Measurements from ENCODE around the gene IL21R.
A peak's percentile ranks its signal among the peaks of the same experiment; 100 is the strongest.

The IL21R gene

GRCh38 chr16:27378871-27379481 is 23.0 kb upstream of the IL21R start:
- Histone ChIP-seq H2BK15ac (replicated peaks; ENCODE audit: low read depth) (no peak overlapping the region), H3K23ac (ENCODE audit: low read length) (no peak overlapping the region), H3K4me3 (ENCODE audit: low read length) (no peak overlapping the region), H3K4me1 (ENCODE audit: control insufficient read depth, low read depth, low read length) (no peaks in the 10 kb centered on the region), H3K27me3 (ENCODE audit: insufficient read depth, low read length, poor library complexity) (no peaks in the 10 kb centered on the region), H3K79me1 (ENCODE audit: low read length) (no peaks in the 10 kb centered on the region), H2AK5ac (ENCODE audit: low read length) (no peak overlapping the region), H3K4me2 (ENCODE audit: low read length) (no peak overlapping the region), H3K18ac (ENCODE audit: low read length) (no peak overlapping the region), H3K9ac (ENCODE audit: low read length) (no peak overlapping the region), H3K79me2 (ENCODE audit: control insufficient read depth, insufficient read depth, low read length) (no peaks in the 10 kb centered on the region), H3K27ac (ENCODE audit: low read depth, low read length) (no peak overlapping the region), H3K4ac (ENCODE audit: low read depth, low read length) (no peak overlapping the region), H4K5ac (ENCODE audit: low read length) (no peak overlapping the region), H4K8ac (ENCODE audit: low read depth, low read length) (no peak overlapping the region), H2BK5ac (ENCODE audit: low read length) (no peak overlapping the region), H2BK120ac (ENCODE audit: low read depth, low read length) (no peak overlapping the region), H3K56ac (ENCODE audit: low read length) (no peak overlapping the region), H3K36me3 (ENCODE audit: control insufficient read depth, insufficient read depth, low read length) (no peaks in the 10 kb centered on the region)
- peak; percentile 30 for DNase-seq
- no CpG with 5 or more reads among the region's 11 CpGs for WGBS (ENCODE audit: extremely low coverage, insufficient coverage, low lambda C conversion rate)

GRCh38 chr16:27379919-27380318 is 22.1 kb upstream of the IL21R start:
- Histone ChIP-seq H2BK5ac (ENCODE audit: low read length) (no peak overlapping the region), H3K27ac (ENCODE audit: low read depth, low read length) (no peak overlapping the region), H4K5ac (ENCODE audit: low read length) (no peak overlapping the region), H2AK5ac (ENCODE audit: low read length) (no peak overlapping the region), H3K4me3 (ENCODE audit: low read length) (no peak overlapping the region), H3K27me3 (ENCODE audit: insufficient read depth, low read length, poor library complexity) (no peaks in the 10 kb centered on the region), H2BK120ac (ENCODE audit: low read depth, low read length) (no peak overlapping the region), H3K23ac (ENCODE audit: low read length) (no peak overlapping the region), H4K8ac (ENCODE audit: low read depth, low read length) (no peak overlapping the region), H3K79me1 (ENCODE audit: low read length) (no peaks in the 10 kb centered on the region), H2BK15ac (replicated peaks; ENCODE audit: low read depth) (no peak overlapping the region), H3K36me3 (ENCODE audit: control insufficient read depth, insufficient read depth, low read length) (no peaks in the 10 kb centered on the region), H3K56ac (ENCODE audit: low read length) (no peak overlapping the region), H3K9ac (ENCODE audit: low read length) (no peak overlapping the region), H3K4me1 (ENCODE audit: control insufficient read depth, low read depth, low read length) (no peaks in the 10 kb centered on the region), H3K79me2 (ENCODE audit: control insufficient read depth, insufficient read depth, low read length) (no peaks in the 10 kb centered on the region), H3K4ac (ENCODE audit: low read depth, low read length) (no peak overlapping the region), H3K4me2 (ENCODE audit: low read length) (no peak overlapping the region), H3K18ac (ENCODE audit: low read length) (no peak overlapping the region)
- no CpG with 5 or more reads among the region's 9 CpGs for WGBS (ENCODE audit: extremely low coverage, insufficient coverage, low lambda C conversion rate)
- no peak for DNase-seq

- no peak overlapping the region for H3K9ac ChIP-seq (ENCODE audit: low read length)
- no peak for DNase-seq
- H4K5ac ChIP-seq (ENCODE audit: low read length): no peak overlapping the region
- no peak overlapping the region for H2BK15ac ChIP-seq (replicated peaks; ENCODE audit: low read depth)
- H3K56ac ChIP-seq (ENCODE audit: low read length): no peak overlapping the region
- no peak overlapping the region for H2BK120ac ChIP-seq (ENCODE audit: low read depth, low read length)
- H3K36me3 ChIP-seq (ENCODE audit: control insufficient read depth, insufficient read depth, low read length): no peaks in the 10 kb centered on the region
- H3K27me3 ChIP-seq (ENCODE audit: insufficient read depth, low read length, poor library complexity): no peaks in the 10 kb centered on the region
- no peak overlapping the region for H2AK5ac ChIP-seq (ENCODE audit: low read length)
- H3K79me1 ChIP-seq (ENCODE audit: low read length): no peaks in the 10 kb centered on the region
- H3K4me3 ChIP-seq (ENCODE audit: low read length): no peak overlapping the region
- no peak overlapping the region for H3K27ac ChIP-seq (ENCODE audit: low read depth, low read length)
- no peak overlapping the region for H4K8ac ChIP-seq (ENCODE audit: low read depth, low read length)
- no peaks in the 10 kb centered on the region for H3K79me2 ChIP-seq (ENCODE audit: control insufficient read depth, insufficient read depth, low read length)
- no peak overlapping the region for H3K4ac ChIP-seq (ENCODE audit: low read depth, low read length)
- no peak overlapping the region for H3K23ac ChIP-seq (ENCODE audit: low read length)
- H2BK5ac ChIP-seq (ENCODE audit: low read length): no peak overlapping the region
- H3K4me2 ChIP-seq (ENCODE audit: low read length): no peak overlapping the region
- H3K4me1 ChIP-seq (ENCODE audit: control insufficient read depth, low read depth, low read length): no peaks in the 10 kb centered on the region
- no peak overlapping the region for H3K18ac ChIP-seq (ENCODE audit: low read length)
Observed at GRCh38 chr16:27381236-27381635, 20.7 kb upstream of the IL21R start.

GRCh38 chr16:27381974-27382855 is 19.8 kb upstream of the IL21R start:
- Histone ChIP-seq H2BK5ac (ENCODE audit: low read length) (no peak overlapping the region), H4K5ac (ENCODE audit: low read length) (no peak overlapping the region), H4K8ac (ENCODE audit: low read depth, low read length) (no peak overlapping the region), H3K79me1 (ENCODE audit: low read length) (no peaks in the 10 kb centered on the region), H3K27ac (ENCODE audit: low read depth, low read length) (no peak overlapping the region), H3K23ac (ENCODE audit: low read length) (no peak overlapping the region), H3K79me2 (ENCODE audit: control insufficient read depth, insufficient read depth, low read length) (no peaks in the 10 kb centered on the region), H3K27me3 (ENCODE audit: insufficient read depth, low read length, poor library complexity) (no peaks in the 10 kb centered on the region), H2BK15ac (replicated peaks; ENCODE audit: low read depth) (no peak overlapping the region), H3K4me3 (ENCODE audit: low read length) (no peak overlapping the region), H3K56ac (ENCODE audit: low read length) (no peak overlapping the region), H3K4ac (ENCODE audit: low read depth, low read length) (no peak overlapping the region), H3K4me1 (ENCODE audit: control insufficient read depth, low read depth, low read length) (no peaks in the 10 kb centered on the region), H3K18ac (ENCODE audit: low read length) (no peak overlapping the region), H2BK120ac (ENCODE audit: low read depth, low read length) (no peak overlapping the region), H3K4me2 (ENCODE audit: low read length) (no peak overlapping the region), H2AK5ac (ENCODE audit: low read length) (no peak overlapping the region), H3K9ac (ENCODE audit: low read length) (no peak overlapping the region), H3K36me3 (ENCODE audit: control insufficient read depth, insufficient read depth, low read length) (no peaks in the 10 kb centered on the region)
- no CpG with 5 or more reads among the region's 10 CpGs for WGBS (ENCODE audit: extremely low coverage, insufficient coverage, low lambda C conversion rate)
- no peak for DNase-seq

- H2BK15ac ChIP-seq (replicated peaks; ENCODE audit: low read depth): no peak overlapping the region
- no peak for DNase-seq
- no CpG with 5 or more reads among the region's 15 CpGs for WGBS (ENCODE audit: extremely low coverage, insufficient coverage, low lambda C conversion rate)
Observed at GRCh38 chr16:27383556-27384243, 18.3 kb upstream of the IL21R start.

More at GRCh38 chr16:27383556-27384243, 18.3 kb upstream of the IL21R start:
- H3K27ac ChIP-seq (ENCODE audit: low read depth, low read length): no peak overlapping the region
- no peak overlapping the region for H4K5ac ChIP-seq (ENCODE audit: low read length)
- H3K4me1 ChIP-seq (ENCODE audit: control insufficient read depth, low read depth, low read length): no peaks in the 10 kb centered on the region
- H3K18ac ChIP-seq (ENCODE audit: low read length): no peak overlapping the region
- H3K23ac ChIP-seq (ENCODE audit: low read length): no peak overlapping the region
- no peak overlapping the region for H3K4me3 ChIP-seq (ENCODE audit: low read length)
- no peaks in the 10 kb centered on the region for H3K27me3 ChIP-seq (ENCODE audit: insufficient read depth, low read length, poor library complexity)
- H3K79me2 ChIP-seq (ENCODE audit: control insufficient read depth, insufficient read depth, low read length): no peaks in the 10 kb centered on the region
- H2BK120ac ChIP-seq (ENCODE audit: low read depth, low read length): no peak overlapping the region
- no peak overlapping the region for H3K4ac ChIP-seq (ENCODE audit: low read depth, low read length)
- no peaks in the 10 kb centered on the region for H3K79me1 ChIP-seq (ENCODE audit: low read length)
- no peak overlapping the region for H2BK5ac ChIP-seq (ENCODE audit: low read length)
- no peak overlapping the region for H4K8ac ChIP-seq (ENCODE audit: low read depth, low read length)
- no peak overlapping the region for H2AK5ac ChIP-seq (ENCODE audit: low read length)
- H3K4me2 ChIP-seq (ENCODE audit: low read length): no peak overlapping the region
- no peak overlapping the region for H3K56ac ChIP-seq (ENCODE audit: low read length)
- no peak overlapping the region for H3K9ac ChIP-seq (ENCODE audit: low read length)
- H3K36me3 ChIP-seq (ENCODE audit: control insufficient read depth, insufficient read depth, low read length): no peaks in the 10 kb centered on the region
